Gastroesophageal sphincter (tissue), 3 donors: Measurements from ENCODE around the gene SCN8A.

Source experiments
- CTCF ChIP-seq, 4 experiments: fragments of 200-600 bp in 2 of 4; fragments of 450-650 bp in 2 of 4; sonication (generic) in 1 of 4; IDR thresholded peaks; one replicate each; pipeline ENCODE4 v1.5.1; 2017 to 2019; ENCODE audit warnings: antibody characterized with exemption in 4 of 4, mild to moderate bottlenecking in 2 of 4, moderate library complexity in 2 of 4
- EP300 ChIP-seq: sonication (generic); formaldehyde crosslinking; IDR thresholded peaks from one replicate; pipeline ENCODE4 v1.6.1; 2017; ENCODE audit warnings: antibody characterized with exemption, mild to moderate bottlenecking
- POLR2A ChIP-seq, 2 donors: fragments of 450-650 bp; IDR thresholded peaks; one replicate each; pipeline ENCODE4 v1.6.1; 2017; ENCODE audit warnings: antibody characterized with exemption in 2 of 2, mild to moderate bottlenecking in 2 of 2, moderate library complexity in 1 of 2
- POLR2AphosphoS5 ChIP-seq: sonication (generic); formaldehyde crosslinking; IDR thresholded peaks from one replicate; pipeline ENCODE4 v1.6.1; 2017; ENCODE audit warnings: antibody characterized with exemption

GRCh38 chr12:51751661-51752060 is 160.6 kb downstream of the SCN8A start:
- no peak for TF ChIP-seq CTCF (IDR thresholded peaks at IDR 0.05)
- TF ChIP-seq POLR2A (IDR thresholded peaks at IDR 0.05), result no peak
- no peak for TF ChIP-seq POLR2AphosphoS5
- no peak for TF ChIP-seq EP300
